Fibroblast of the aortic adventitia (primary cell): Measurements from ENCODE around the gene RAC3. TPM values are rescaled to one million over a fixed set of nuclear protein-coding genes. Genes with fewer than 3 reads are reported as not detected.

Source experiments
- DNase-seq: peaks from one replicate; pipeline ENCODE4 v3.0.0-alpha.2; 2010; ENCODE audit warnings: low read depth
- H3K4me3 ChIP-seq: 2 replicates; pipeline ENCODE4 v1.5.1; 2011; ENCODE audit warnings: low read depth, mild to moderate bottlenecking, control low read depth, low read length, moderate library complexity
- CTCF ChIP-seq: IDR thresholded peaks from 2 replicates; pipeline ENCODE4 v1.5.1; 2011; ENCODE audit warnings: mild to moderate bottlenecking, low read length, control low read depth, inconsistent platforms; ENCODE audit not compliant: insufficient read depth
- total RNA-seq: library from RNA; depleted of rRNA; stranded (reverse); fragments of >200 nt; gene quantifications from 2 replicates; pipeline ENCODE4 v1.2.3, GENCODE V29; 2012; ENCODE audit warnings: low replicate concordance

RAC3 gene
- 6.2 and 13.5 TPM in 2 replicates for total RNA-seq

GRCh38 chr17:82031303-82031884 lies at the start of gene RAC3:
Gene RAC3, plus strand, starts transcription at chr17:82031678. Its CDS starts 84 bp downstream, at chr17:82031762.
- peak within 1 kb of the TSS; percentile 55 for H3K4me3 ChIP-seq
- TF ChIP-seq CTCF: no peak
- DNase-seq: no peak

GRCh38 chr17:81983011-81983638 lies 48.4 kb upstream of the RAC3 start:
- no peak for TF ChIP-seq CTCF
- no peak for DNase-seq
- no peak overlapping the region for H3K4me3 ChIP-seq

- H3K4me3 ChIP-seq: no peak overlapping the region
- no peak for TF ChIP-seq CTCF
- no peak for DNase-seq
Observed at GRCh38 chr17:81983639-81984373, 47.7 kb upstream of the RAC3 start.

- no peak for TF ChIP-seq CTCF
- no peak overlapping the region for H3K4me3 ChIP-seq
- no peak for DNase-seq
Observed at GRCh38 chr17:81984773-81985410, 46.6 kb upstream of the RAC3 start.

- DNase-seq: no peak
- TF ChIP-seq CTCF: no peak
- no peak overlapping the region for H3K4me3 ChIP-seq
Observed at GRCh38 chr17:81986606-81987005, 44.9 kb upstream of the RAC3 start.

GRCh38 chr17:81987161-81987770 lies 44.2 kb upstream of the RAC3 start:
- TF ChIP-seq CTCF: no peak
- no peak overlapping the region for H3K4me3 ChIP-seq
- no peak for DNase-seq
